KMS-11 (cell line): ENCODE measurements around the gene DNAJC4.

Experiments used
- H2AFZ ChIP-seq: fragments of 200-600 bp; sonication (generic); 2 replicates; pipeline ENCODE4 v1.6.1; 2016; ENCODE audit warnings: antibody characterized with exemption, mixed run types, low read depth
- H3K27ac ChIP-seq: fragments of 200-600 bp; sonication (generic); 2 replicates; pipeline ENCODE4 v1.6.1; 2016; ENCODE audit warnings: mild to moderate bottlenecking, mixed run types
- H3K27me3 ChIP-seq: fragments of 200-600 bp; sonication (generic); 2 replicates; pipeline ENCODE4 v1.6.1; 2017; ENCODE audit warnings: mild to moderate bottlenecking, low read depth, mixed run types, moderate library complexity; ENCODE audit not compliant: insufficient read depth
- H3K36me3 ChIP-seq: fragments of 200-600 bp; sonication (generic); 2 replicates; pipeline ENCODE4 v1.6.1; 2017; ENCODE audit warnings: mild to moderate bottlenecking, mixed run types; ENCODE audit not compliant: insufficient read depth
- H3K4me1 ChIP-seq: fragments of 200-600 bp; sonication (generic); 2 replicates; pipeline ENCODE4 v1.6.1; 2016; ENCODE audit warnings: mild to moderate bottlenecking, low read depth, mixed run types; ENCODE audit not compliant: poor library complexity, severe bottlenecking
- H3K4me2 ChIP-seq: fragments of 200-600 bp; sonication (generic); 2 replicates; pipeline ENCODE4 v1.7.0; 2016; ENCODE audit warnings: mild to moderate bottlenecking, mixed run types
- H3K4me3 ChIP-seq: fragments of 200-600 bp; sonication (generic); IDR thresholded peaks from 2 replicates; pipeline ENCODE4 v1.6.1; 2017; ENCODE audit warnings: low read depth, low read length, mixed read lengths; ENCODE audit not compliant: insufficient read depth
- H3K79me2 ChIP-seq: fragments of 200-600 bp; sonication (generic); 2 replicates; pipeline ENCODE4 v1.6.1; 2016; ENCODE audit warnings: low read depth, mixed run types; ENCODE audit not compliant: insufficient read depth
- H3K9ac ChIP-seq: fragments of 200-600 bp; sonication (generic); 2 replicates; pipeline ENCODE4 v1.6.1; 2016; ENCODE audit warnings: mild to moderate bottlenecking, mixed run types
- H4K20me1 ChIP-seq: fragments of 200-600 bp; sonication (generic); 2 replicates; pipeline ENCODE4 v1.6.1; 2016; ENCODE audit warnings: mild to moderate bottlenecking, mixed run types; ENCODE audit not compliant: insufficient read depth
- TF ChIP-seq, protein P1 (sequence below): fragments of 200-600 bp; sonication (generic); conservative IDR thresholded peaks from 2 replicates; pipeline ENCODE4 v1.6.1; 2017; ENCODE audit warnings: low read depth, mild to moderate bottlenecking, antibody characterized with exemption, low read length, moderate library complexity, mixed read lengths

DNAJC4 gene

DNA sequence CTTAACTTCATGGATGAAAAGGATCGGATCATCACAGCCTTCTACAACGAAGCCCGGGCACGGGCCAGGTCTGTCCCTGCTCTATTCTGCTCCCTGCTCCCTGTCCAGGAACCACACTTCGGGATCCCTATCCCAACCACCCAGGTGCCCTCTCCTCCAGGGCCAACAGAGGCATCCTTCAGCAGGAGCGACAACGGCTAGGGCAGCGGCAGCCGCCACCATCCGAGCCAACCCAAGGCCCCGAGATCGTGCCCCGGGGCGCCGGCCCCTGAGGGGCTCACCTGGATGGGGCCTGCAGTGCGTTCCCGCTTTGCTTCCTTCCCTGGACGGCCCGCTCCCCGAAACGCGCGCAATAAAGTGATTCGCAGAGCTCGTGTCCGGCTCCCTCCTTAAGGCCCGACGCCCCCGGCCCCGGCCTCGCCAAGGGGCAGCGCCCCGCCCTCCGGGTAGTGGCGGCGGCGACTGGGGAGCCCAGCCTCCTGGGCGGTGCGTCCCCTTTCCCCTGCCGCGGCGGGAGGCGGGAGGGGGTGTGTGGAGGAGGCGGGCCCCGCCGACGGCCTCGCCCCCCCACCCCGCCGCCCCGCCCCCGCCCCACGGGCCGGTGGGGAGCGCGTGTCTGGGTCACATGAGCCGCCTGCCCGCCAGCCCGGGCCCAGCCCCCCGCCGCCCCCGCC, 3.7 kb downstream of the DNAJC4 start, which contains the start of gene VEGFB:
Gene VEGFB, plus strand, starts transcription at position 672 of the 674 bp plus-strand sequence. CDS start 250 bp downstream, outside the sequence.
- H3K36me3 ChIP-seq = no peaks in the 10 kb centered on the region
- TF ChIP-seq, protein P1, sequence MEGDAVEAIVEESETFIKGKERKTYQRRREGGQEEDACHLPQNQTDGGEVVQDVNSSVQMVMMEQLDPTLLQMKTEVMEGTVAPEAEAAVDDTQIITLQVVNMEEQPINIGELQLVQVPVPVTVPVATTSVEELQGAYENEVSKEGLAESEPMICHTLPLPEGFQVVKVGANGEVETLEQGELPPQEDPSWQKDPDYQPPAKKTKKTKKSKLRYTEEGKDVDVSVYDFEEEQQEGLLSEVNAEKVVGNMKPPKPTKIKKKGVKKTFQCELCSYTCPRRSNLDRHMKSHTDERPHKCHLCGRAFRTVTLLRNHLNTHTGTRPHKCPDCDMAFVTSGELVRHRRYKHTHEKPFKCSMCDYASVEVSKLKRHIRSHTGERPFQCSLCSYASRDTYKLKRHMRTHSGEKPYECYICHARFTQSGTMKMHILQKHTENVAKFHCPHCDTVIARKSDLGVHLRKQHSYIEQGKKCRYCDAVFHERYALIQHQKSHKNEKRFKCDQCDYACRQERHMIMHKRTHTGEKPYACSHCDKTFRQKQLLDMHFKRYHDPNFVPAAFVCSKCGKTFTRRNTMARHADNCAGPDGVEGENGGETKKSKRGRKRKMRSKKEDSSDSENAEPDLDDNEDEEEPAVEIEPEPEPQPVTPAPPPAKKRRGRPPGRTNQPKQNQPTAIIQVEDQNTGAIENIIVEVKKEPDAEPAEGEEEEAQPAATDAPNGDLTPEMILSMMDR = no peak
- peak within 1 kb of the TSS; percentile 67 for H2AFZ ChIP-seq
- H3K79me2 ChIP-seq = no peaks in the 10 kb centered on the region
- H3K4me3 ChIP-seq = peak within 1 kb of the TSS; percentile 40
- peaks cover 23% of the 10 kb centered on the region for H3K4me1 ChIP-seq
- peak within 1 kb of the TSS; percentile 25; the same call in 1 of the 2 replicates for H3K9ac ChIP-seq
- H4K20me1 ChIP-seq = no peaks in the 10 kb centered on the region
- H3K4me2 ChIP-seq = peak within 1 kb of the TSS; percentile 88
- H3K27ac ChIP-seq = no peak within 1 kb of the TSS
- H3K27me3 ChIP-seq = no peaks in the 10 kb centered on the region

DNA sequence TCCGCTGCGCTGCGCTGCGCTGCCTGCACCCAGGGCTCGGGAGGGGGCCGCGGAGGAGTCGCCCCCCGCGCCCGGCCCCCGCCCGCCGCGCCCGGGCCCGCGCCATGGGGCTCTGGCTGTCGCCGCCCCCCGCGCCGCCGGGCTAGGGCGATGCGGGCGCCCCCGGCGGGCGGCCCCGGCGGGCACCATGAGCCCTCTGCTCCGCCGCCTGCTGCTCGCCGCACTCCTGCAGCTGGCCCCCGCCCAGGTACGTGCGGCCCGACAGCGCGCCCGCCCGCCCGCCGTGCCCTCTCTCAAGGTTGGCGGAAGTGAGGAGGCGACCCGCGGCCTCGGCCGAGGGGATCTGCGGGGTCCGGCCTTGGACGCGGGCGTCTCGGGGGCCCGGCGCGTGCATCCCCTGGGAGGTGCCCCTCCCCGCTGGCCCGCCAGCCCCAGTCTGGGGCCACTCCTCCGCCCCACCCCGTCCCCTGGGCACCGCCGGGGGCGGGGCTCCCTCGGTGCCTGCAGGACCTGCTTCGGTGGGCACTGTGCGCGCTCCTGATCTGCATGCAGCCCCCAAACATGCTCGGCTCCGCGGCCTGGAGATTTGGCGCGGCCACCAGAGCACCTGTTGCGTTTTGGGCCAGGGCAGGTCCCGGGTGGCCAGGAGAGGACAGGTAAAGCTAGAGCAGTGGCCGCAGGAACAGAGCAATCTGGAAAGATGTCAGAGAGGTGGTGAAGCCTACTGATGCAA, 4.5 kb downstream of the DNAJC4 start:
- TF ChIP-seq, protein P1 = no peak
- peak overlapping the region; percentile 40 for H3K4me3 ChIP-seq
- H3K4me1 ChIP-seq = peaks cover 25% of the 10 kb centered on the region
- peak overlapping the region; percentile 10; the same call in 1 of the 2 replicates for H2AFZ ChIP-seq
- H3K4me2 ChIP-seq = peak overlapping the region; percentile 88
- no peaks in the 10 kb centered on the region for H3K27me3 ChIP-seq
- H3K9ac ChIP-seq = peak overlapping the region; percentile 25; the same call in 1 of the 2 replicates
- no peak overlapping the region for H3K27ac ChIP-seq
- no peaks in the 10 kb centered on the region for H4K20me1 ChIP-seq
- H3K36me3 ChIP-seq = no peaks in the 10 kb centered on the region
- no peaks in the 10 kb centered on the region for H3K79me2 ChIP-seq

- Histone ChIP-seq H3K4me1 (peaks cover 29% of the 10 kb centered on the region), H3K4me2 (peak overlapping the region; percentile 88), H3K4me3 (peak overlapping the region; percentile 40), H3K36me3 (no peaks in the 10 kb centered on the region), H3K27me3 (no peaks in the 10 kb centered on the region), H4K20me1 (no peaks in the 10 kb centered on the region), H3K9ac (peak overlapping the region; percentile 25; the same call in 1 of the 2 replicates), H2AFZ (no peak overlapping the region), H3K79me2 (no peaks in the 10 kb centered on the region), H3K27ac (no peak overlapping the region)
- TF ChIP-seq, protein P1 = no peak
These were observed 5.3 kb downstream of the DNAJC4 start for GRCh38 chr11:64235437-64236161.

GRCh38 chr11:64237484-64237951, 7.2 kb downstream of the DNAJC4 start:
- Histone ChIP-seq H3K4me3 (no peak overlapping the region), H3K9ac (no peak overlapping the region), H3K4me2 (no peak overlapping the region), H3K27ac (no peak overlapping the region), H3K27me3 (no peaks in the 10 kb centered on the region), H2AFZ (no peak overlapping the region), H3K4me1 (peaks cover 24% of the 10 kb centered on the region), H3K36me3 (no peaks in the 10 kb centered on the region), H4K20me1 (no peaks in the 10 kb centered on the region), H3K79me2 (peaks cover 8% of the 10 kb centered on the region; the same call in 1 of the 2 replicates)
- TF ChIP-seq, protein P1 = no peak
